MM.1S (cell line): ENCODE measurements around the gene ANKRD6.

Source experiments
- DNase-seq: peaks from one replicate; pipeline ENCODE4 v3.0.0-alpha.2; 2015
- H2AFZ ChIP-seq: fragments of 300-600 bp; sonication (generic); 2 replicates; pipeline ENCODE4 v1.6.0; 2016; ENCODE audit warnings: antibody characterized with exemption, low read length
- H3F3A ChIP-seq: fragments of 300-600 bp; sonication (generic); 2 replicates; pipeline ENCODE4 v1.6.1; 2016; ENCODE audit warnings: mild to moderate bottlenecking, antibody characterized with exemption, low read length, moderate library complexity, mixed read lengths; ENCODE audit not compliant: insufficient read depth
- H3K27ac ChIP-seq: fragments of 300-600 bp; sonication (generic); 2 replicates; pipeline ENCODE4 v1.5.1; 2016; ENCODE audit warnings: mild to moderate bottlenecking, low read length
- H3K27me3 ChIP-seq: fragments of 300-600 bp; sonication (generic); replicated peaks from 2 replicates; pipeline ENCODE4 v1.6.0; 2016; ENCODE audit warnings: low read length; ENCODE audit not compliant: insufficient read depth
- H3K36me3 ChIP-seq: fragments of 300-600 bp; sonication (generic); replicated peaks from 2 replicates; pipeline ENCODE4 v1.6.1; 2016; ENCODE audit warnings: mild to moderate bottlenecking, low read length, mixed read lengths; ENCODE audit not compliant: insufficient read depth
- H3K4me1 ChIP-seq: fragments of 300-600 bp; sonication (generic); 2 replicates; pipeline ENCODE4 v1.6.1; 2016; ENCODE audit warnings: low read length, mixed read lengths
- H3K4me2 ChIP-seq: fragments of 300-600 bp; sonication (generic); 2 replicates; pipeline ENCODE4 v1.6.0; 2016; ENCODE audit warnings: low read depth, low read length
- H3K4me3 ChIP-seq: fragments of 300-600 bp; sonication (generic); 2 replicates; pipeline ENCODE4 v1.5.1; 2016; ENCODE audit warnings: low read length, mixed read lengths
- H3K79me2 ChIP-seq: fragments of 300-600 bp; sonication (generic); 2 replicates; pipeline ENCODE4 v1.6.1; 2016; ENCODE audit warnings: mixed run types, low read length, mixed read lengths
- H3K9ac ChIP-seq: fragments of 300-600 bp; sonication (generic); 2 replicates; pipeline ENCODE4 v1.6.1; 2016; ENCODE audit warnings: low read length, mixed read lengths
- H3K9me2 ChIP-seq: fragments of 300-600 bp; sonication (generic); replicated peaks from 2 replicates; pipeline ENCODE4 v1.6.1; 2016; ENCODE audit warnings: mild to moderate bottlenecking, low read length, mixed read lengths; ENCODE audit not compliant: insufficient read depth
- H3K9me3 ChIP-seq: fragments of 300-600 bp; sonication (generic); replicated peaks from 2 replicates; pipeline ENCODE4 v1.6.1; 2016; ENCODE audit warnings: mild to moderate bottlenecking, low read length, mixed read lengths; ENCODE audit not compliant: insufficient read depth
- H4K20me1 ChIP-seq: fragments of 300-600 bp; sonication (generic); 2 replicates; pipeline ENCODE4 v1.6.1; 2016; ENCODE audit warnings: mild to moderate bottlenecking, low read length, moderate library complexity, mixed read lengths; ENCODE audit not compliant: insufficient read depth
- CTCF ChIP-seq: fragments of 300-600 bp; sonication (generic); IDR thresholded peaks from 2 replicates; pipeline ENCODE4 v1.5.1; 2016; ENCODE audit warnings: antibody characterized with exemption, low read length, mixed read lengths
- EZH2 ChIP-seq: fragments of 300-600 bp; sonication (generic); optimal IDR thresholded peaks from 2 replicates; pipeline ENCODE3; 2017; ENCODE audit warnings: low read depth, mild to moderate bottlenecking, antibody characterized with exemption, low read length, mixed read lengths
- EZH2phosphoT487 ChIP-seq: fragments of 300-600 bp; sonication (generic); IDR thresholded peaks from 2 replicates; pipeline ENCODE4 v1.6.1; 2018; ENCODE audit warnings: antibody characterized with exemption, low read length

ANKRD6 gene

GRCh38 chr6:89410231-89410761, 22.7 kb upstream of the ANKRD6 start:
- Histone ChIP-seq H3K4me3 (peak overlapping the region; percentile 94), H3K27me3 (no peaks in the 10 kb centered on the region)

GRCh38 chr6:89410788-89411144, 22.2 kb upstream of the ANKRD6 start:
- Histone ChIP-seq H3K36me3 (no peaks in the 10 kb centered on the region), H3K27me3 (no peaks in the 10 kb centered on the region), H3K27ac (peak overlapping the region; percentile 76)

More at GRCh38 chr6:89410231-89410761, 22.7 kb upstream of the ANKRD6 start:
- Histone ChIP-seq H4K20me1 (peaks cover 9% of the 10 kb centered on the region; the same call in 1 of the 2 replicates), H3K27ac (peak overlapping the region; percentile 76; the same call in 1 of the 2 replicates), H3K36me3 (no peaks in the 10 kb centered on the region), H2AFZ (no peak overlapping the region), H3F3A (peaks cover 15% of the 10 kb centered on the region), H3K9ac (peak overlapping the region; percentile 84; the same call in 1 of the 2 replicates), H3K79me2 (peaks cover 79% of the 10 kb centered on the region), H3K4me1 (peaks cover 15% of the 10 kb centered on the region), H3K4me2 (peak overlapping the region; percentile 88), H3K9me2 (no peaks in the 10 kb centered on the region), H3K9me3 (no peaks in the 10 kb centered on the region)
- peak; percentile 54 for DNase-seq
- no peak for TF ChIP-seq EZH2
- TF ChIP-seq CTCF, result no peak
- TF ChIP-seq EZH2phosphoT487, result no peak

GRCh38 chr6:89411145-89412070, 21.5 kb upstream of the ANKRD6 start:
- H3K9me2 ChIP-seq, result no peaks in the 10 kb centered on the region
- H3K79me2 ChIP-seq, result peaks cover 68% of the 10 kb centered on the region
- H3K9ac ChIP-seq, result peak overlapping the region; percentile 84
- H3K4me1 ChIP-seq, result peaks cover 15% of the 10 kb centered on the region
- peaks cover 6% of the 10 kb centered on the region; the same call in 1 of the 2 replicates for H4K20me1 ChIP-seq
- peak; percentile 34 for DNase-seq
- peak overlapping the region; percentile 69 for H2AFZ ChIP-seq
- no peaks in the 10 kb centered on the region for H3K36me3 ChIP-seq
- no peak for TF ChIP-seq CTCF
- no peak for TF ChIP-seq EZH2phosphoT487
- no peak for TF ChIP-seq EZH2
- H3K27ac ChIP-seq, result peak overlapping the region; percentile 76
- peaks cover 15% of the 10 kb centered on the region for H3F3A ChIP-seq
- peak overlapping the region; percentile 88 for H3K4me2 ChIP-seq
- no peaks in the 10 kb centered on the region for H3K9me3 ChIP-seq
- no peaks in the 10 kb centered on the region for H3K27me3 ChIP-seq
- H3K4me3 ChIP-seq, result peak overlapping the region; percentile 94

More at GRCh38 chr6:89410788-89411144, 22.2 kb upstream of the ANKRD6 start:
- H3K9me3 ChIP-seq, result no peaks in the 10 kb centered on the region
- peak overlapping the region; percentile 94 for H3K4me3 ChIP-seq
- H3K4me2 ChIP-seq, result peak overlapping the region; percentile 88
- no peak for TF ChIP-seq CTCF
- TF ChIP-seq EZH2phosphoT487, result no peak
- peaks cover 7% of the 10 kb centered on the region; the same call in 1 of the 2 replicates for H4K20me1 ChIP-seq
- no peaks in the 10 kb centered on the region for H3K9me2 ChIP-seq
- H3K79me2 ChIP-seq, result peaks cover 74% of the 10 kb centered on the region
- peaks cover 15% of the 10 kb centered on the region for H3F3A ChIP-seq
- H3K9ac ChIP-seq, result peak overlapping the region; percentile 84
- H2AFZ ChIP-seq, result peak overlapping the region; percentile 69
- no peak for DNase-seq
- peaks cover 15% of the 10 kb centered on the region for H3K4me1 ChIP-seq
